Measurements from ENCODE around the gene AGA.

AGA gene

DNA sequence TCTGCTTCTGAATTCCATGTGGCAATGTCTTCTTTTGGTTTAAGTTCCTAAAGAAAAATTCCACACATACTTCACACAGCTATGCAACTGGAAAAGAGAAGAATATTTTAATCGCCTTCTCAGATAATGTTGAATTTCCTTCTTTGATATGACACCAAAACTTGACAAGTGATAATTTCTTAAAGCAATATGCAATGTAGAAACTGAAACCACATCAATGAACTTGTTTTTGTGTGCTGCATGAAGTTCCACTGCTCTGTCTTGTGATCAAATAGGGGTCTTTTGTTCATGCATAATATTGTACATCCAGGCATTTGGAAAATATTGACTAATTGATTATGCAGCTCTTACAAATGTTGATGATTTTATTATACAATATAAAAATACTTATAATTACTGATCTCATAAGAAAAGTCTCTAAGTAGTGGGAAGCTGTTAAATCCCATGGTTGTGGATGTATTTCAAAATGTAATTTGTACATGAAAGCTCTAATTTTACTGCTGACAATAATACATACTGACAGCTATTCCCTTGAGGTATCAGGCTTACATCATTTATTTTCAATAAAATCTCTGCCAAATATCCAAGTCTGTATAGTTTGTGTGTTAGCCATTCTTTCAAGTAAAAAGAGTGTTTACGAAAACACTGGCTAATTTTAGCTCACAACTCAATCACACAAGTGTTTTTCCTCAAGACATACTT lies 56.5 kb downstream of the AGA start:
- DNase-seq = no peak

DNA sequence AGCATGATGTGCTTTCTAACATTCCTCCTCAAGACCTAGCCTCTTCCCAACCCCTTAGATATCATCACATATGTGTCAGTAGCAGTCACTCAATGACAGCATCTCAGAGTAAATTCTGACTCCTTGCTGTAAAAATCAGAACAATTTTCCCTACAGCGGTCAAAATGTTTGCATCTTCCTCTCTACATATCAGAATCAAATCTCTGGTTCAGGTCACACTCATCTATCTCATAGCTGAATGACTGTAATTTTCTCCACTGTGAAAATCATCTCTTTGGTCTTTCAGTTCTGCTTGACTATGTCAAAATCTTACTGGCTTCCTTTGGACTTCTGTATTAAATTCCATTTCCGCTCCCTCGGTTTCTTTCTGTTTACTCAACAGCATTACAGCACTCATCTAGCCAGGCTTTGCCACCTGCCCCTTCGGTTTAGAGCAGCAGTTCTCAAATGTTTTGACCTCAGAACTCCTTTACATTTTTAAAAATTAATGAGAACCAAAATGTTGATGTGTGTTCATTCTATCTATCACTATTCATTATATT lies 57.3 kb downstream of the AGA start:
- no peak for DNase-seq

DNA sequence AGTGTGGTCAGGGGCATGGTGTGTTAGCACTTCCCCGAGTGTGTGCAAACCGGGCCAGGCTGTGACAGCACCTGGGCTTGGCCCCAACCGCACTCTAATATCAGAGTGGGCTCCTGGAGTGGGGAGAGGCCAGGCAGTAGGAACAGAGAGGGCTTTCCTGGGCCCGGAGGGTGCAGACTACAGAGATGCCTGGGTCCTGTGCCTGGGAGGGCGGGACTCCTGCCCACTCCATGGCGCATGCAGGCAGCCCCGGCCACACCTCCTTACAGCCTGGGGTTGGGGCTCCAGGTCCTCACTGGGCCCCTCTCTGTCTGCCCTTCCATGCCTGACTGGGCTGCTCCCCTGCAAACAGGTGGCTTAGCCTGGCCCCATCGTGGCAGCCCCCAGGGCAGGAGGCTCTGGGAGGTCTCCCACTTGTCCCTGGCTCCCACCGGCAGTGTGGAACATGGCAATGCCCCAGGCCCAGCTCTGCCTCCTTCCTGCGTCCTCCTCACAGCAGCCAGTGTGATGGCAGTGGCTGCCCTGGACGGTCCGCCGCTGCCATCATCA lies 60.4 kb downstream of the AGA start:
- no peak for DNase-seq
